HG03025 (cell line): Measurements from ENCODE around the gene KRT26.

Experiments
- ATAC-seq: cut with Tn5 transposase; IDR thresholded peaks from one replicate; pipeline ENCODE4 v1.9.1; 2021; ENCODE audit warnings: mild to moderate bottlenecking, moderate library complexity; ENCODE audit not compliant: unreplicated experiment, low FRiP score

The KRT26 gene

DNA sequence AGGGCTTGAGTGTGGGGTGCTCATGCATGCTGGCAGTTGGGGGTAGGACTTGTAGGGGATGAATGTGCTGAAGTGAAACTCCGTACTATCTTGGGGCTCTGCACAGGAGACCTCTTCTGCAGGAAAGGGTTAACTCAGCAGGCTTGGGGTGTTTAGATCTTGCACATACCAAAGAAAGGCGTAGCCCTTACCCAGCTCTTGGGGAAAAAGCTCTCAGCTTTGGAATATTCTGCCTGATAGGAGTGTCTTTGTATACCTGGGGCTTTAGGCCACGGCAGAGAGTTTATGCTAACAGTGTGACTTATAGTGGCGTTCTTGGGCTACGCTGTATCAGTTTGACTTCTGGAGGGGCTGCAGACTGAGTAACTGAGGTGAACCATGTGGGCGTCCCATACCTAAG, 38.0 kb downstream of the KRT26 start:
- no peak for ATAC-seq

DNA sequence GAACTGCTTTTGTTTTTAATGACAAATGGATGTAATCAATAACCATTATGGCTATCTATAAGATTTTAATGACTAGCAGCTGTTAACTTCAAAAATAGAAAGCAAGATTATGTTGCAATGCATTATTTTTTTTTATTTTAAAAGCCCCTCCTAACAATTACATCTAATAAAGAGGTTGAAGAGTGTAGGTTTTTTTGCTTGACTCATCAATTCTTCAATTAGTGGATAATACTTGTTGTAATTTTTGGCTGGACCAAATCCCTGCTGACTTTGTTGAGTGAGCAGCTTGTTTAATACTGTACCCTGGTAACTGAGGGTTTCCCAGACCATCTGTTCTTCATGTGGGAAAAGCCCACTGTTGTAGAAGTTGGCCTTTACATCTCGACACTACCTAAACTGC, 41.0 kb downstream of the KRT26 start:
- no peak for ATAC-seq

DNA sequence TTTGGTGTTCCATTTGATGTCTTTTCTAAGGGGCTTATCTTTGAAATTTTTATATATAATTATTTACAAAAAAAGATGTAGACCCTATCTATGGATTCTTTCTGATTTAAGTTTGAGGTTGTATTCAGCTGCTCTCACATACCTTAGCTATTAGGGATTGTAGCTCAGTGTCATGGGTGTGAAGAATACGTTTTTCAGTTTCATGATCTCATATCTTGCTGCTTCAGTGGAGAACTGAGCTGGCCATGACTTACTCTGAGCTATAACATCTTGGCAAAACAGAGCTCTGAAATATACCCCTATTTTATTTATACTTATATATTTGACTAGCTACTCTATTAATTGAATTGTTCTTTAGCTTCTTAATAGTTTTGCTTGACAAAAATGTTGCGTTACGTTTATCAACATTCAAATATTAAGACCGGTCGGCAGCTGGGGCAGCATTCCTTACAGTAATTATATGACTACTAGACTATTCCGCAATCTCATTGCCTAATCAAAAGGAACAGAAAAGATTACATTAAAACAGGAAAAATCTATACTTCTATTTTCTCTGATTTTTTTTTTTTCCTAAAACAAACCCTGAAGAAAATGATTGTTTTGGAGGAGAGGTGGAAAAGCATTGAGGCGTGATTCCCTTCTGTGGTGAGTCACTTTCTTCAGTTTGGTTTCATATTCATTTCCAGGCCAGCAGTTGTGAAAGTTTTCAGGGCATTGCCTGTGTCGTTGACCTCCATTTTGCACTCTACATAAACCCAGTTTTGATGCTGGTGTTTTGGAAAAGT, 44.4 kb downstream of the KRT26 start:
- no peak for ATAC-seq

DNA sequence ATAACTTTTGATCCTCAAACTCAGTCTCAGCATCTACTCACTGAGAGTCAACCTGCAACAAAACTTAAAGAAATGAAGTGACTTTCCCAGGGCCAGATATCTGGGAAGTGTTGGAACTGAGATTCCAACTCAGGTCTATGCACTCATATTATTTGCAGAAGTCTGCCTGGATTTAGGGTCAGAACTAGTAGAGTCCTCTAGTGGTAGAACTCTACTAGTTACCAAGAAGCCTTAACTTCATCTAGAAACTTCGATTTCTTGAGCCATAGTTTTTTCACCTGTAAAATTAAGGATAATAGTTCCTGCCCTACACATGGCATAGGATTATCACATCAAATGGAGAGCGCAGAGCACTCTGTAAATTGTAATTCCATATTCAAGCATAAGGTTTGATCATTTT, 45.1 kb downstream of the KRT26 start:
- ATAC-seq, result no peak

DNA sequence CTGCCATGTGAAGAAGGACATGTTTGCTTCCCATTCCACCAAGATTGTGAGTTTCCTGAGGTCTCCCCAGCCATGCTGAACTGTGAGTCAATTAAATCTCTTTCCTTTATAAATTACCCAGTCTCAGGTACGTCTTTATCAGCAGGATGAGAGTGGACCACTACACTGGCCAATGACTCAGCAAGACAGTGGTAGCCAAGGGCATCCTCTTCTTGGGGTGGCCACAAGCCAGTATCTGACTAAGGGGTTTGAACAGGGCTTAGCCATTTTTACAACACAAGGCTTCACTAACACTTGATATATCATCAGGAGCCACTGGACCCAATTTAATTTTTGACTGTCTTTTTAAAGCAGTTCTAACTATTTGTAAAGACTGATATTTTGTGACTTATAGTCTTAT, 47.3 kb downstream of the KRT26 start:
- no peak for ATAC-seq

DNA sequence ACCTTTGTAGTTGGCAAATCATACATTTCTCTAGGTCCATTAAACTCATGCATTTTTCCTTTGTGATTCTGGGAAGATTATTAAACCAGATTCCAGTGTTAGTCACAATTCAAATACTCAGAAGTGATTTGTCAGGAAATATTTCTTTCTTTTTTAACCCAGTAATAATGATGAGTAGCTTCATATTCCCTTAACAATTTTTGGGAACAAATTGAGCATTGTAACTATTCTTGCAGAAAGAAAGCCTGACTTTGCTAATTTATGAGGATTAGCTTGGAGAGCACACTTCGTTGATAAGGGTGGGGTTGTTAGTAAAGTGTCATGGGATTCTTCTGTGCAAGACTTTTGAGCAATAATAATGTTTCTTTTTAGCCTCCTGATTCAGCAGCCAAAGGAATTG, 49.8 kb downstream of the KRT26 start:
- ATAC-seq, result no peak

DNA sequence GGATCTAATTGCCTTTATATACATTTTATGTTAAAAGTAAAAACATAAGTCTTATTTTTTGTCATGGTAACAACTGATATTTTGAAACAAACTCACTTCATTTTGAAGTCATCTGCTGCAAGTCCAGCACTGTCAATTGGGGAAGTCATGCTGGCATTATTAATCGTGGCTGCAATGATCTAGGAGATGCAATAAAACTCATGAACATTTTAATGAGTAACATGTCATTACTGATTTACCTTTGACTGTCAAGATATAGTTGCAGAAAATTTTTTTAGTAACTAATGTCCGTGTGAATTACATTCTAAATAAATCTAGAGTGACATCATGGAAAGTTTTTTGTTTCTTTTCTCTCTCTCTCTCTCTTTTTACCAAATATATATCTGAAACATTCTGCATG, 51.1 kb downstream of the KRT26 start:
- ATAC-seq, result no peak

DNA sequence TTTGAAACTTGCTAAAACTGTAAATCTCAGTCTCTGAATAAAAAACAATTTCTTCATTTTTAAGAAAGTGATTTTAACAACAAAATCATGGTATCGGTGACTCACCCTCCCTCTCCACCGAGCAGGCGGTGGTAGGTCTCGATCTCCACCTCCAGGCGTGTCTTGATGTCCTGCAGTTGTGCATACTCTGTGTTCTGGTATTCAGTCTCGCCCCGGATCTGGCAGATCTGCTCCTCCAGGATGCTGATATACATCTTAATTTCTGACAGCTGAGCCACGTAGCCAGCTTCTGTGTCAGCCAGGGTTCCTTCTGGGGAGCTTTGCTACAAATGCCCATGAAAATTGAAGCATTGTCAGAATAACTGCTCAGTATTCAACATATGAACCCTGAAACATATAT, 53.1 kb downstream of the KRT26 start:
- ATAC-seq, result no peak

DNA sequence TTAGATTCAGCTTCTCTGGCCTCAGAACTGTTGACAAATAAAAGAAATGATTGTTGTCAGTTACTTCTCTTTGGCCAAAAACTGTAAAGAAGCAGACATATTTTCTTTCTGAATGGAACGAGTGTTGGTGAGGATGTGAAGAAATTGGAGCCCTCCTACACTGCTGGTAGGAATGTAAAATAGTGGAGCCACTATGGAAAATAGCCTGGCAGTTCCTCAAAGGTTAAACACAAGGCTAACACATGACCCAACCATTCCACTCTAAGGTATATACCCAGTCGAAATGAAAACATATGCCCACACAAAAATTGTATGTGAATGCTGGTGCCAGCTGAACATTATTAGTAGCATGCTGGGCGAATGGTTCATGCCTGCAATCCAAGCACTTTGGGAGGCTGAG, 54.2 kb downstream of the KRT26 start:
- ATAC-seq, result no peak
